DMS114 treated with DMSO at 0.1 percent for 48 hours (cell line): ENCODE results near the gene AIFM3.
"Not testable (repeated sequence)": the region's sequence is repeated elsewhere in the genome, so short reads cannot be mapped to it uniquely, and the experiment has no call there.

ENCODE experiments used
- DNase-seq: peaks from one replicate; lab custom pipeline; 2025; ENCODE audit not compliant: unreplicated experiment; lab: John Stamatoyannopoulos, UW

Gene AIFM3

GRCh38 chr22:21000207-21000986 lies 33.3 kb downstream of the AIFM3 start:
- no peak for DNase-seq

GRCh38 chr22:21000987-21001600 lies 34.0 kb downstream of the AIFM3 start:
- no peak for DNase-seq

GRCh38 chr22:21001601-21002325 lies 34.7 kb downstream of the AIFM3 start, which contains the start of gene THAP7:
TSS of gene THAP7 (minus strand) at chr22:21002118. CDS start at chr22:21001911, 207 bp downstream.
- peak; percentile 87 for DNase-seq

- DNase-seq, result no peak
These were observed 36.7 kb downstream of the AIFM3 start for GRCh38 chr22:21003782-21004181.

- not testable (repeated sequence) for DNase-seq
These were observed 42.2 kb downstream of the AIFM3 start for GRCh38 chr22:21009208-21009607.

GRCh38 chr22:21009638-21010425 lies 42.8 kb downstream of the AIFM3 start:
- no peak for DNase-seq

GRCh38 chr22:21010426-21011113 lies 43.5 kb downstream of the AIFM3 start:
- no peak for DNase-seq

- no peak for DNase-seq
These were observed 45.7 kb downstream of the AIFM3 start for GRCh38 chr22:21012446-21013407.

GRCh38 chr22:21013657-21014201 lies 46.7 kb downstream of the AIFM3 start:
- no peak for DNase-seq

GRCh38 chr22:21014202-21014725 lies 47.2 kb downstream of the AIFM3 start:
- DNase-seq, result peak; percentile 82

GRCh38 chr22:21014726-21015465 lies 47.8 kb downstream of the AIFM3 start, which contains the start of gene P2RX6:
TSS of gene P2RX6 (plus strand) at chr22:21015165. CDS start at chr22:21015175, 10 bp downstream.
- no peak for DNase-seq

GRCh38 chr22:21015466-21016006 lies 48.5 kb downstream of the AIFM3 start:
- no peak for DNase-seq

- no peak for DNase-seq
These were observed 49.8 kb downstream of the AIFM3 start for GRCh38 chr22:21016644-21017420.

- no peak for DNase-seq
These were observed 51.3 kb downstream of the AIFM3 start for GRCh38 chr22:21018314-21018713.

- DNase-seq, result no peak
These were observed 53.9 kb downstream of the AIFM3 start for GRCh38 chr22:21020802-21021429.

GRCh38 chr22:21022507-21022906 lies 55.5 kb downstream of the AIFM3 start:
- no peak for DNase-seq
